Activated naive CD8-positive, alpha-beta T cell treated with anti-CD3 and anti-CD28 coated beads, Interleukin-2, amount 50 U/mL, for 16 hours (primary cell): ENCODE results near the gene TMEM161A.
"Not testable (repeated sequence)": the region's sequence is repeated elsewhere in the genome, so short reads cannot be mapped to it uniquely, and the experiment has no call there.

Source experiments
- DNase-seq: peaks from one replicate; pipeline ENCODE4 v3.0.0-alpha.2; 2020; ENCODE audit warnings: low read depth, low spot score

The TMEM161A gene

GRCh38 chr19:19155495-19156219 is 17.4 kb upstream of the TMEM161A start:
- DNase-seq, result no peak

DNA sequence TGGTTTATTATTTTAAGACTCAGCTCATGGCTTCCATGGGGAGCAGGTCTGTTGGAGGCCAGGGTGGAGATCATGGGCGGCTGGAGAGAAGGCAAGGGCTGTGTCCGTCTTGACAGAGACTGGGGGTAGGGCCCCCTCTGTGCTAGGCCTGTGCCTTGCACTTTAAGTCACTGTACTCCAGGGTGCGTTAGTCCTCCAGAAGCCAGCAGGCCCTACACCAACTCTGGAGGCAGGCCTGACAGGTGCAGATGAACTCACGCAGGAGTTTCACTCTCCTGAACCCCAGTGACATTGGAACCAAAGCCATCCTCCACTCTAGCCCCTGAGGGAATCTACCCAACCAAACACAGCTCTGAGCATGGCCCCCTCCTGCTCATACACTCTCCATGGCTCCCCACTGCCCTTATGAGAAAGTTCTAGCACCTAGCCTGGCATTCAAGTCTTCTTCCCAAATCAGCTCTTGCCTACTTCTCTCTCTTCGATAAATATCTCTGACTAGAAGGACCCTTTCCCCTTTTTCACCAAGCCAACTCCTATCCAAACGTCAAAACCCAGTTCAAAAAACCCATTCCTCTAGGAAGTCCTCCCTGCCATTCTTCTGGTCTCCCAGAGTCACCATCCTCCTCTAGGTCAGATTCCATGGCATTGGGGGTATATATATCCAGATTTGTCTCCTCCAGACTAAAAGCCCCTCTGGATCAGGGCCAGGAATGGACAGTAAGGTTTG is 16.7 kb upstream of the TMEM161A start:
- DNase-seq, result no peak

DNA sequence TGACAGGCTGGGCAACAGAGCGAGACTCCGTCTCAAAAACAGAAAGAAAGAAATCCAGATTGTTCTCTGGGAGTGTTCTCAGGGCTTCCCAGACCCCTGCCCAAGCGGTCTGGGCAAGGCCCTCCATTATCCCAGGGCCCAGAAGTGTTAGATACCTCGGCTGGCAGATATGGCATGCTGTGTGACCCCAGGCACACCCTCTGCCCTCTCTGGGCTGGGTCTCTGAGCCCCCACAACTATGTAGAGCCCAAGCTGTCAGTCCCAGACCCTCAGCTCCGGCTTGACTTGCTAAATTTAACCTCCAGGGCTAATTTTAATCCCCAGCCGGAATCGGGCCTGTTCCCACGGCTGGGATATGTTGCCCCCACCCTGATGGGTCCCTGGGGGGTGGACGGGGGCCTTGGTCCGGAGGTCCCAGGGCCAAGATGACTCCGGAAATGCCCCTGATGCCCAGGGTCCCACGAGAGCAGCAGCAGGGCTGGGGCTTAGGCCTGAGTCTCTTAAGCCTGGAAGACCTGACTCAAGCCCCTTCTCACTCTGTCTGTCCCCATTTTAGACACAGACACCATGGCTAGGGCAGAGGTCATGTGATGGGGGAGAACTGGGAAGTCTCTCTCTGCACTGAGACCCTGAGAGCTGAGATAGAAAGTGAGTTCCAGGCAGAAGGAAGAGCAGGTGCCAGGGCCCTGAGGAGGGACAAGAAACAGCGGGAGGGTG is 14.5 kb upstream of the TMEM161A start:
- no peak for DNase-seq

DNA sequence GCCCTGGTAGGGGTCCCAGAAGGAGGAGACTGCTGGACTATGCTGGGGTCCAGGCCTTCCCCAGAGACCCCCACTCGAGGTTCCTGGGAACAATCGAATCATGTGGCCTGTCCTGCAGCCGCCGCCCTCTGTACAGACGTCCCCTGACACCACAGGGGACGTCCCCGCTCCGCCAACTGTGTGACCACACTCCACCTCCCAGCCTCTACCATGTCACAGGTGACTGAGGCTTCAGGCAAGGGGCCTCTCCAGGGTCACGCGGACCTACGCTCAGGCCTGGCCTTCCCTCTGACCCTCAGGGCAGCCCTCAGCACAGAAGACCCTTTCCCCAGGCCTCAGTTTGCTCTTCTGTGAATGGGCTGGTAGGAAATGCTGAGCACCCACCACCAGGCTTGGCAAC is 13.1 kb upstream of the TMEM161A start:
- DNase-seq, result no peak

DNA sequence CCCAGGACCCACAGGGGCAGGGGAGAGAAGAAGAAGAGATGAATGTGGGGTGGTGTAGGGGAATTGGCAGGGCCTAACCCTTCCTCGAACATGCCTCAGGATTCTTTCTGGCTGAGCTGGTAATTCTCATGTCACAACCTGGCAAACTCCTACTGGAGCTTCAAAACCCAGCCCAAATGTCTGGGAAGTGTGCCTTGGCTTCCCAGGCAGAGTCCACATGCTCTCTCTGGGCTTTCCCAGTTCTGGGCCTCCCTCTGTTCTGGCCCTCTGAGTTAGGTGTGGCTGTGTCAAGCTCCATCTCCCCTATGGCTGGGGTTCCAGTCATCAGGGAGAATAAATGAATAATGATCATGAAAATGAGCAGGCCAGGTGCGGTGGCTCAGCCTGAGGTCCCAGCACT is 11.2 kb upstream of the TMEM161A start:
- no peak for DNase-seq

DNA sequence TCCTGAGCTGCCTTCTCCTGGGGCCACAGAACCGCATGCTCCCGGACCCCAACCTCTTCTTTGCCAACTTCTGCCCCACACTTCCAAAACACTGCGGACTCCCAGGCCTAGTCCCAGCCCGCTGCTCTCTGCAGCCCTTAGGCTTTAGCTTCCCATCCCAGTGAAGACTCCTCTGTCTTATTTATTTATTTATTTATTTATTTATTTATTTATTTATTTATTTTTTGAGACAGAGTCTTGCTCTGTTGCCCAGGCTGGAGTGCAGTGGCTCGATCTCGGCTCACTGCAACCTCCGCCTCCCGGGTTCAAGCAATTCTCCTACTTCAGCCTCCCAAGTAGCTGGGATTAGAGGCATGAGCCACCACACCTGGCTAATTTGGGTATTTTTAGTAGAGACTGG is 10.2 kb upstream of the TMEM161A start:
- DNase-seq, result not testable (repeated sequence)

DNA sequence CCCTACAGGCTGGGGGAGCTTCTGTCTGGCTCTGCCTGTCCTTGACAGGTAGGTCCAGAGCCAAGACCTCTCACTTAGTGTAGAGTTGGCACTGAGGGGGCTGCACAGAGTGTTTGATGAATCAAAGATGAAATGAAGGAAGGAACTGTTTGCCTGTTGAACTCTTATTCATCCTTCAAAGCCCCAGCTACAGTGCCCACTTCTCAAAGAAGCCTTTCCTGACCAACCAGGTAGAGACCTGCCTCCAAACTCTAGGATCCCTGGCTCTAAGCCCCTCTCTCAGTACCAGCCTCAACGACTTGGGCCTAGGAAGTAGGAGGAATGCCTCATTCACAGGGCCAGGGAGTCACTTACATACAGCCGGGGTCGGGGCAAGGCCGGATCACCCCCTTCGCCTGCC is 9.1 kb upstream of the TMEM161A start:
- DNase-seq, result no peak

GRCh38 chr19:19146865-19147264 is 8.6 kb upstream of the TMEM161A start:
- no peak for DNase-seq

GRCh38 chr19:19145684-19146608 is 7.7 kb upstream of the TMEM161A start:
- peak; percentile 67 for DNase-seq

- DNase-seq, result no peak
Observed at GRCh38 chr19:19145281-19145680, 7.0 kb upstream of the TMEM161A start.

- DNase-seq, result no peak
Observed at GRCh38 chr19:19142347-19142746, 4.1 kb upstream of the TMEM161A start.

GRCh38 chr19:19140476-19140875 is 2.2 kb upstream of the TMEM161A start:
- DNase-seq, result no peak

GRCh38 chr19:19139876-19140229 is 1.6 kb upstream of the TMEM161A start:
- no peak for DNase-seq

DNA sequence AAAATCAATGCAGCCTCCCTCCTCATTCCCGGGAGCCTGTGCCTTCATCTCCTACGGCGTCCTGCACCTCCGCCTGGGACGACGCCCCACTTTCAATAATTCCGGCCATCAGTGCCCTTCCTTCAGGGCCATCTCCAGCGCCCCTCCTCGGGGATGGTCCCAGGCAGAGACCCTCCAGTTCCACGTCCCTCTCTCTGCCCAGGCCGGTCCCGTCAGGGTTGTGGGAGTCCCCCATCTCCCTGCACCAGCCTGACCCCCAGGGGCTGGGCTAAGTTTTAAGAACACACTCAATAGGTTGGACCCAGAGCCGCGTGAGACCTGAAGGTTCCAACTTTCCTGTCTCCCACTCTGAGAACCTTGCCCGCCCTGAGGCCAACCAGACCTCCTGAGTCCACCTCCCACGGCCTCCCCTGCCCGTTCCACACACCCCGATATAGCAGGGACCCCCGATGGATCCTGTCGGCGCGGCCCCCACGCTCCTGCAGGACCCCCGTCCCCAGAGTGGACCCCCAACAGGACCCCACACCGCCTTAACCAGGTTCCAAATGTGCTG is 646 bp downstream of the TMEM161A start:
- DNase-seq, result no peak

GRCh38 chr19:19135713-19136112 is 2.6 kb downstream of the TMEM161A start:
- not testable (repeated sequence) for DNase-seq

DNA sequence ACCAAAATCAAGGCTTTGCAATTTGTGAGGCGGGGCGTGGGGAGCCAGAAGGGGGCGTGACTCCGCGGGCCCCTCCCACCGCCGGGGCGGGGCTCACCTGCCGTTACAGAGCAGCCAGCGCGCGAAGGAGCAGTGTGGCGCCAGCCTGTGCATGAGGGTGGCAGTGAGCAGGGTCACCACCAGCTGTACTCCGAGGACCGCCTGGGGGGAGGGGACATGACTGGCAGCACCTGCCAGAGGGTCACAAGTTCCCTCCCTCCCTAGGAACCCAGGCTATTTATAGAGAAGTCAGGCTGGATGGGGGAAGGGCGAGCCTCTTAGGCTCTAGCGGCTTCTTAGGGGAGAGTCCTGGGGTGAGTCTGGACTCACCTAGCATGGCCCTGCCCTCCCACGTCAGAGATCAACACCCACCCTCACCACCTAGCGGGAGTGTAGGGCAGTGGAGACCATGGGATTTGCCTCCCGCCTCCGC is 3.6 kb downstream of the TMEM161A start:
- DNase-seq, result peak; percentile 14

DNA sequence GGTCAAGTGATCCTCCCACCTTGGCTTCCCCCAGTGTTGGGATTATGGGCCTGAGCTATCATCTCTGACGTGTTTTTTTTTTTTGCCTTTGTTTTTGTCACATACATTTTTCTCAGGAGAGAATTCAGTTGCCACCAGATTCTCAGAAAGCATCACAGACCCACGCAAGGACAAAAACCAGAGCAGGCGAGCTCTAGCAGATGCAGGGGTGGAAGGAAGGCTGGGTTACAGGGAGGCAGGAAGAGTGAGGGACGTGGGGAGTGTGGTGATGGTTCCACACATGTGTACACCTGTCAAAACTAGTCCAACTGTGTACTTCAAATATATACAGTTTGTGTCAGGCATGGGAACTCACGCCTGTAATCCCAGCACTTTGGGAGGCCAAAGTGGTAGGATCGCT is 4.3 kb downstream of the TMEM161A start:
- DNase-seq, result no peak

DNA sequence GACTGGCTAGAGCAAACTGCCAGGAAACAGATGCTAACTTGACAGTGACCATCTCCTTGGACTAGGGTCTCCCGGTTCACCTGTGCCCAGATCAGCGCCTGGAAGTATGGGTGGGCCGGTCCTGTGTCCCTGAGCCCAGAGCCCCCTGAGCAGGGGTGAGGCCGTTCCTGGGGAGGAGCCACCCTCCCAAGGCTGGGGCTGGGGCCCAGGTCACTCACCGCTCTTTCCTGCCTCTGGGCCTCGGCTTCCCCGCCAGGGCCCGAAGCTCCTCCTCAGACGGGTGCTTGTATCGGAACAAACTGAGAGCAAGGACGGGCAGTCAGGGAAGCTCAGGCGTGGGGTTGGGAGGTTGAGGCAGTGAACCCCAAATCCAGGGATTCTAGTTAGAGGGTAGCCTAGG is 5.4 kb downstream of the TMEM161A start:
- no peak for DNase-seq

DNA sequence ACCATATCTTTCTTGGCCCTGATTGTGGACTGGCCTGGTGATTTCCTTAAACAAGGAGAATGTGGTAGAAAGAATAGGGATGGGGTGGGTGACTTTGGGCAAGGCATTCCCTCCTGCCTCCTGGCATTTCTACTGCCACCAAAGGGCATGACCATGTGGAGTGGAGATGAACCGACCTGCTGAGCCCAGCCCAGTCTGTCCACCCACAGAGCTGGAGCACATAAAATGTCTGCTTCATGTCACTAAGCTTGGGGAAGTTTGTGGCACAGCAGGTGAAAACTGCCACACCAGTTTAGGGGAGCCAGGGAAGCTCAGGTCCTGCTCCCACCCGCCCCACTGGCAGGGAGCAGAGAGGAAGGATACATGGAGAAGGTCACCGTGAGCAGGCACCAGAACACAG is 6.3 kb downstream of the TMEM161A start:
- no peak for DNase-seq

GRCh38 chr19:19126102-19126501 is 12.2 kb downstream of the TMEM161A start:
- no peak for DNase-seq

- no peak for DNase-seq
Observed at GRCh38 chr19:19123386-19123785, 14.9 kb downstream of the TMEM161A start.
